Transverse colon (tissue), 4 donors: ENCODE data around the gene OBSCN. TPM values are rescaled to one million over a fixed set of nuclear protein-coding genes. Genes with fewer than 3 reads are reported as not detected.

ENCODE experiments used
- DNase-seq: peaks from one replicate; pipeline ENCODE4 v3.0.0-alpha.2; 2019
- H3K27ac ChIP-seq, 4 donors: fragments of 200-600 bp; sonication (generic); 2 replicates each; pipeline ENCODE4 v1.5.1; 2016 to 2018; ENCODE audit warnings: inconsistent platforms in 4 of 4
- H3K27me3 ChIP-seq: fragments of 200-600 bp; sonication (generic); 2 replicates; pipeline ENCODE4 v1.5.1; 2017; ENCODE audit warnings: inconsistent platforms
- H3K36me3 ChIP-seq, 4 donors: fragments of 200-600 bp; sonication (generic); 2 replicates each; pipeline ENCODE4 v1.5.1; 2017 to 2019; ENCODE audit warnings: inconsistent platforms in 4 of 4
- H3K4me1 ChIP-seq, 4 donors: fragments of 200-600 bp; sonication (generic); 2 replicates each; pipeline ENCODE4 v1.5.1; 2017 to 2020; ENCODE audit warnings: inconsistent platforms in 4 of 4
- H3K4me3 ChIP-seq, 4 donors: fragments of 200-600 bp; sonication (generic); 1 replicate in 1 of 4; 2 replicates in 3 of 4; pipeline versions ENCODE4 v1.5.1 to v1.6.1; 2017 to 2019; ENCODE audit warnings: inconsistent platforms in 4 of 4
- H3K9me3 ChIP-seq, 2 donors: fragments of 200-600 bp; sonication (generic); 2 replicates each; pipeline ENCODE4 v1.5.1; 2017 to 2019; ENCODE audit warnings: inconsistent platforms in 2 of 2
- EP300 ChIP-seq: sonication (generic); formaldehyde crosslinking; IDR thresholded peaks from one replicate; pipeline ENCODE4 v1.6.1; 2017; ENCODE audit warnings: antibody characterized with exemption, low read depth
- POLR2A ChIP-seq: fragments of 450-650 bp; IDR thresholded peaks from one replicate; pipeline ENCODE4 v1.6.1; 2016; ENCODE audit warnings: antibody characterized with exemption, mild to moderate bottlenecking, moderate library complexity
- POLR2AphosphoS5 ChIP-seq, 3 donors: sonication (generic); formaldehyde crosslinking; IDR thresholded peaks; one replicate each; pipeline ENCODE4 v1.6.1; 2016; ENCODE audit warnings: antibody characterized with exemption in 3 of 3
- WGBS, 2 donors: methylation state at CpG; one replicate each; pipeline ENCODE4 v1.1.5; 2018; ENCODE audit warnings: low coverage in 1 of 2; 5-methylcytosine and 5-hydroxymethylcytosine counted together
- in situ Hi-C, 4 donors: fragments of 200-750 bp; cut with MboI; loops; one replicate each; pipeline versions ENCODE4 v1.15.0 to v1.15.1; 2017; ENCODE audit warnings: low sequenced_read_pairs in 3 of 4, low pct_ligation_motif_present in 1 of 4, low pct_unique_long_range_greater_than_20kb in 1 of 4
- intact Hi-C: fragments of 100-400 bp; cut with DNase I; formaldehyde crosslinking; loops from one replicate; pipeline ENCODE4 v1.15.1; 2023; ENCODE audit warnings: low total_unique reads
- total RNA-seq, 4 donors: library from RNA; depleted of rRNA; stranded (reverse); fragments of >200 nt; gene quantifications; one replicate each; pipeline ENCODE4 v1.1.0, GENCODE V29; 2016
- TF ChIP-seq, protein P1 (sequence below), 5 experiments: fragments of 200-600 bp in 3 of 5; fragments of 450-650 bp in 2 of 5; sonication (generic) in 3 of 5; IDR thresholded peaks; 1 replicate in 2 of 5; 2 replicates in 3 of 5; pipeline ENCODE4 v1.5.1; 2016 to 2017; ENCODE audit warnings: antibody characterized with exemption in 5 of 5, inconsistent platforms in 3 of 5, mild to moderate bottlenecking in 2 of 5, moderate library complexity in 1 of 5

The OBSCN gene
- total RNA-seq, 4 donors from 2014 or later, result 11.9 to 21.7 (median 15.8) TPM

DNA sequence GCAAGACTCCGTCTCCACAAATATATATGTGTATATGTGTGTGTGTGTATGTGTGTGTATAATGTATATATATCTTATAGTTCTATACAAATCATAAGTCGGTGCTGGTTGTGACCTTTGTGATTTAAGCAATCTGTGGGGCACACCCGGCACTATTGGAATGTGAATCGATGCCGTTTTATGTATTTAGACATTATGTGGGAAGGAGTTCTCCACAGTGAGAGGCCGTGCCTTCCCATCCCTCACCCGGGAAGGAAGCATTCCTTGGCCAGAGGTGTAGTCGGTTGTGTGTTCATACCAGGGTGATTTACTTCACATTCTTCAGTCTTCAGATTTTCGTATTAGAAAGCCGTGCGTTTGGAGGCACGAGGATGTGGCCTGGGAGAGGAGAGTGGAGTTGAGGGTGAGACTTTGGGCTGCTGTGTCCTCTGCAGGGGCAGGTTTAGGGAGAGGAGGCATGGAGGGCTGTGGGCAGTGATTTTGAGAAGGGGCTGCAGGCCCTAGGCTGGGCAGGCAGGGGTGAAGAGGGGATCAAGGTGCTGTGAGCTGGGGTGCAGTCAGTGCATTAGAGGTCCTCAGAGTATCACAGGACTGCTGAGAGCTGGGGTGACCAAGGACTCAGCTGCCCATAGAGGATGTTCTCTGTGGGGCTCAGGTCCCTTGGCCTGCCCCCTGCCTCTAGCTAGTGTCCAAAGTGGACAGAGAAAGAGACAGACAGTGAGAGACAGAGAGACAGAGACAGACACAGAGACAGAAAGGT lies 141.0 kb downstream of the OBSCN start:
- no peaks in the 10 kb centered on the region for H3K4me1 ChIP-seq
- in situ Hi-C loops, result no loop called here
- no peak overlapping the region for H3K4me3 ChIP-seq
- intact Hi-C loops, result no loop called here
- H3K27ac ChIP-seq, result no peak overlapping the region
- TF ChIP-seq EP300 (no peak), POLR2AphosphoS5 (IDR thresholded peaks at IDR 0.05) (no peak), POLR2A (no peak)
- TF ChIP-seq, protein P1, sequence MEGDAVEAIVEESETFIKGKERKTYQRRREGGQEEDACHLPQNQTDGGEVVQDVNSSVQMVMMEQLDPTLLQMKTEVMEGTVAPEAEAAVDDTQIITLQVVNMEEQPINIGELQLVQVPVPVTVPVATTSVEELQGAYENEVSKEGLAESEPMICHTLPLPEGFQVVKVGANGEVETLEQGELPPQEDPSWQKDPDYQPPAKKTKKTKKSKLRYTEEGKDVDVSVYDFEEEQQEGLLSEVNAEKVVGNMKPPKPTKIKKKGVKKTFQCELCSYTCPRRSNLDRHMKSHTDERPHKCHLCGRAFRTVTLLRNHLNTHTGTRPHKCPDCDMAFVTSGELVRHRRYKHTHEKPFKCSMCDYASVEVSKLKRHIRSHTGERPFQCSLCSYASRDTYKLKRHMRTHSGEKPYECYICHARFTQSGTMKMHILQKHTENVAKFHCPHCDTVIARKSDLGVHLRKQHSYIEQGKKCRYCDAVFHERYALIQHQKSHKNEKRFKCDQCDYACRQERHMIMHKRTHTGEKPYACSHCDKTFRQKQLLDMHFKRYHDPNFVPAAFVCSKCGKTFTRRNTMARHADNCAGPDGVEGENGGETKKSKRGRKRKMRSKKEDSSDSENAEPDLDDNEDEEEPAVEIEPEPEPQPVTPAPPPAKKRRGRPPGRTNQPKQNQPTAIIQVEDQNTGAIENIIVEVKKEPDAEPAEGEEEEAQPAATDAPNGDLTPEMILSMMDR (IDR thresholded peaks at IDR 0.05), result no peak
- 67 to 72% methylated on average over 12 of the region's 12 CpGs for WGBS, 2 donors
- no peaks in the 10 kb centered on the region for H3K27me3 ChIP-seq
- H3K9me3 ChIP-seq, result no peaks in the 10 kb centered on the region
- DNase-seq, result no peak
- H3K36me3 ChIP-seq, result no peaks in the 10 kb centered on the region

DNA sequence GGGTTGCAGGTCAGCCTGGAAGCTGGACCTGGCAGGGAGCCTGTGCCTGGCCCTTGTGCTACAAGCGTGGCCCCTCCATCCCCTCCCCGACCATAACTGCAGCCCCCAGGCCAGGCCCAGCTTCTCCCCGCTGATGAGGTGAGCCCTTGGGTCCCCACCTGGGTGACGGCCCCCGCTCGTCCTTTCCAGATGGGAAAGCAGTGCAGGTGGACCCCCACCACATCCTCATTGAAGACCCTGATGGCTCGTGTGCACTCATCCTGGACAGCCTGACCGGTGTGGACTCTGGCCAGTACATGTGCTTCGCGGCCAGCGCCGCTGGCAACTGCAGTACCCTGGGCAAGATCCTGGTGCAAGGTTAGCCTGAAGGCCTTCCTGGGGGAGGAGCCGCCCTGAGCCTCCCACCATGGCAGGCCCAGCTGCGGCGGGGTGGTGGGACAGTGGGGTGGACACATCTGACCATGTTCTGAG lies 141.9 kb downstream of the OBSCN start:
- H3K36me3 ChIP-seq, result no peaks in the 10 kb centered on the region
- no peak for DNase-seq
- no peak overlapping the region for H3K27ac ChIP-seq
- intact Hi-C loops (no loop called here), in situ Hi-C loops (no loop called here)
- WGBS, 2 donors, result 80 to 90% methylated on average over 1 to 15 of the region's 15 CpGs
- no peaks in the 10 kb centered on the region for H3K4me1 ChIP-seq
- TF ChIP-seq POLR2A, result no peak
- TF ChIP-seq POLR2AphosphoS5 (IDR thresholded peaks at IDR 0.05), result no peak
- TF ChIP-seq EP300, result no peak
- TF ChIP-seq, protein P1 (IDR thresholded peaks at IDR 0.05), result no peak
- no peak overlapping the region for H3K4me3 ChIP-seq
- no peaks in the 10 kb centered on the region for H3K27me3 ChIP-seq
- H3K9me3 ChIP-seq, result no peaks in the 10 kb centered on the region

DNA sequence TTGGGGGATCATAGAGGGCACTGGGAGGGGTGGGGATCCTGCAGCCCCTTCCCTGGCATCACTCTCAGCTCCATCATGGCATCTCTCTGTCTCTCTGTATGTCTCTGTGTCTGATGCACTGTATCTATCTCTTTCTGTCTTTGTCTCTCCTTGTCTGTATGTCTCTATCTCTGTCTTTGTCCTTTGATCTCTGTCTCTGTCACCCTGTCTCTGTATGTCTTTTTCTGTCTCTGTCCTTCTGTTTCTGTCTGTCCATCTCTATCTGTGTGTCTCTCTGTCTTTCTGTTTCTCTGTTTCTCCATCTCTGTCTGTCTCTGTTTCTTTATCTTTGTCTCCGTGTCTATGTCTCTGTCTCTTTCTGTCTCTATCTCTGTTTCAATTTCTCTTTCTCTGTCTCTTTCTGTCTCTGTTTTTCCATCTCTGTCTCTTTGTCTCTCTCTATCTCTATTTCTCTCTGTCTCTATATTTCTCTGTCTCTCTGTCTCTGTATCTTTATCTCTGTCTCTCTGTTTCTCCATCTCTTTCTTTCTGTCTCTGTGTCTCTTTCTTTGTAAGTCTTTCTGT lies 142.4 kb downstream of the OBSCN start:
- DNase-seq, result no peak
- no peaks in the 10 kb centered on the region for H3K36me3 ChIP-seq
- H3K27ac ChIP-seq, result no peak overlapping the region
- intact Hi-C loops (no loop called here), in situ Hi-C loops (no loop called here)
- TF ChIP-seq EP300 (no peak), POLR2AphosphoS5 (IDR thresholded peaks at IDR 0.05) (no peak), POLR2A (no peak)
- TF ChIP-seq, protein P1 (IDR thresholded peaks at IDR 0.05), result no peak
- no peak overlapping the region for H3K4me3 ChIP-seq
- H3K27me3 ChIP-seq, result no peaks in the 10 kb centered on the region
- no peaks in the 10 kb centered on the region for H3K9me3 ChIP-seq
- H3K4me1 ChIP-seq, result no peaks in the 10 kb centered on the region
- 75 to 89% methylated on average over 1 of the region's 1 CpG for WGBS, 2 donors

DNA sequence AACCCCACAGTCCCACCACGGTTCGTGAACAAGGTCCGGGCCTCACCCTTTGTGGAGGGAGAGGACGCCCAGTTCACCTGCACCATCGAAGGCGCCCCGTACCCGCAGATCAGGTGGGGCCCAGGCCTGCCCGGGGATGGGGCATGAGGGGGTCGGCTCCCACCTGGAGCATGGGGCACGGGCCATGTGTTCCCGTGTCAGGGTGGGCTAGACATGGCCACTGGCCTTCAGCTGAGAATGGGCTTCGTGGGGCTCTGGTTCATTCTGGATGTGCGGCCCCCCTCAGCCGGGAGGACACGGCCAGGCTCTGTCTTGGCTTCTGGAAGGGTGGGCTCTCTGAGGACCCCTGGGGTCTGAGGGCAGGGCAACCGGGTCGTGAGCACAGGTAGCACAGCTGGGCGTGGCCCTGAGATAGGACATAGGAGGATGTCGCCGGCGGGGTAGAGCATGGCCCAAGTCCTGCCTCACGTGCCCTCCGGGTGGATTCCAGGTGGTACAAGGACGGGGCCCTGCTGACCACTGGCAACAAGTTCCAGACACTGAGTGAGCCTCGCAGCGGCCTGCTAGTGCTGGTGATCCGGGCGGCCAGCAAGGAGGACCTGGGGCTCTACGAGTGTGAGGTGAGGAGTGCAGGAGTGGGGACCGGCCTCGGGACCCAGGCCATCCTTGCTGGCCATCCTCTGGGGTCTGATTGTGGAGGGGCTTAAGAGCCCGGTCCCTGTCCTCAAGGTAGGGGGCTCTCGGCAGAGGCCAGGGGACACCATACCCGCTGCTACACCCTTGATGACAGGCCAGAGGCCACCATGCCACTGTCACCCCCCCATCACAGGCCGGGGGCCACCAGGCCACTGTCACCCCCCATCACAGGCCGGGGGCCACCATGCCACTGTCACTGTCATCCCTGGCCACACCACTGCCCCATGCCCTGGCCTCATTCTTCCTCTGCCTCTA lies 143.3 kb downstream of the OBSCN start:
- no peaks in the 10 kb centered on the region for H3K36me3 ChIP-seq
- H3K4me3 ChIP-seq, result no peak overlapping the region
- no peaks in the 10 kb centered on the region for H3K27me3 ChIP-seq
- TF ChIP-seq, protein P1 (IDR thresholded peaks at IDR 0.05), result no peak
- TF ChIP-seq POLR2A, result no peak
- TF ChIP-seq EP300, result no peak
- TF ChIP-seq POLR2AphosphoS5 (IDR thresholded peaks at IDR 0.05), result no peak
- in situ Hi-C loops (no loop called here), intact Hi-C loops (no loop called here)
- no peaks in the 10 kb centered on the region for H3K4me1 ChIP-seq
- WGBS, 2 donors, result 88 to 100% methylated on average over 4 to 36 of the region's 37 CpGs
- no peak for DNase-seq
- no peaks in the 10 kb centered on the region for H3K9me3 ChIP-seq
- H3K27ac ChIP-seq, result no peak overlapping the region
